HG02610 (cell line): ENCODE data around the gene SIX1.

ENCODE experiments used
- ATAC-seq: cut with Tn5 transposase; IDR thresholded peaks from one replicate; pipeline ENCODE4 v1.9.1; 2021; ENCODE audit warnings: mild to moderate bottlenecking, moderate library complexity; ENCODE audit not compliant: unreplicated experiment

Gene SIX1

DNA sequence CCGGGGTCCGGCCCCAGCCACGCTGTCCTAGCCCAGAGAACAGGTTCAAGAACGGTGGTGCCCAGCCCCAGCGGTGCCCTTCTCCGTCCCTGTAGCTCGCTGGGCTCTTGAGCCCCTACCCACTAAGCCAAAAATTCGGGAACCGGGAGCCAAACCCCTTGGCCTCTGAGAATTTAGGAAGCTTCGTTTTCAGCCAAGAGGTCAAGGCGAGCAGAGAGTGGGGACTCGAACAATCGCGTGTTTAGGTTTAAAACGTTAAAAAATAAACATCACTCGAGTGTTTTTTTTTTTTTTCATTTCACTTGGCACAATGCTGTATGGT lies 6.2 kb downstream of the SIX1 start:
- ATAC-seq: no peak

DNA sequence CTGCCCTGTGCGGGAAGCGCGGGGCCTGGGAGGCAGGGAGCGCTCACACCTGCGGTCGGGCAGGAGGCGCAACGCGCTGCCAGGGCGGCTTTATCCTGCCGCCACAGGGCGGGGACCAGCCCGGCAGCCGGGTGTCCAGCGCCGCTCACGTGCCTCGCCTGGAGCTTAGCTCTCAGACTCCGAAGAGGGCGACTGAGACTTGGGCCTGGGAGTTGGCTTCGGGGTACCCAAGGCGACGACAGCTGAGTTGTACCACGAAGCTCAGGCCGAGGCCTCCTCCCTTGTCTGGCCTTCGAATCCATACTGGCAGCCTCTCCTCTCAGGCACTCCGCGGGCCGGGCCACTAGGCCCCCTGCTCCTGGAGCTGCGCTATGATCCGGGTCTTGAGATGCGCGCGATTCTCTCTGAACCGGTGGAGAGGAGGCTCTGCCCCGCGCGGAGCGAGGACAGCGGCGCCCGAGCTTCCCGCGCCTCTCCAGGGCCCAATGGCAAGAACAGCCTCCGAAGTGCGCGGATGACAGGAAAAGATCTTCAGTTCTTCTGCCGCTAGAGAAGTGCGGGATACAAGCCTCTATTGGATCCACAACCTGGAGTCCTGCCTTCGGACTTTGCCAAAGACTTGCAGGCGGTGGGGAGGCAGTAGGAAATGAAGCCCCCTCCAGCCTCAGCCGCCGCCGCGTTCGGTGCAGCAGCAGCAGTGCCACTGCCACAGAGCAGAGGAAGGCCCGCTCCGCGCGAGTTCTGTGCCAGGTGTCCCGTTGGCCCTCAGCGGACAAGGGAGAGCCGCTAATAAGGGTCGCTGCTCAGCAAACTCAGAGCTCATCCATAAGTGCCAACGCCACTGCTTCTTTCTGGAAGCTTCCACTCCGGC lies 6.8 kb downstream of the SIX1 start:
- ATAC-seq: no peak

DNA sequence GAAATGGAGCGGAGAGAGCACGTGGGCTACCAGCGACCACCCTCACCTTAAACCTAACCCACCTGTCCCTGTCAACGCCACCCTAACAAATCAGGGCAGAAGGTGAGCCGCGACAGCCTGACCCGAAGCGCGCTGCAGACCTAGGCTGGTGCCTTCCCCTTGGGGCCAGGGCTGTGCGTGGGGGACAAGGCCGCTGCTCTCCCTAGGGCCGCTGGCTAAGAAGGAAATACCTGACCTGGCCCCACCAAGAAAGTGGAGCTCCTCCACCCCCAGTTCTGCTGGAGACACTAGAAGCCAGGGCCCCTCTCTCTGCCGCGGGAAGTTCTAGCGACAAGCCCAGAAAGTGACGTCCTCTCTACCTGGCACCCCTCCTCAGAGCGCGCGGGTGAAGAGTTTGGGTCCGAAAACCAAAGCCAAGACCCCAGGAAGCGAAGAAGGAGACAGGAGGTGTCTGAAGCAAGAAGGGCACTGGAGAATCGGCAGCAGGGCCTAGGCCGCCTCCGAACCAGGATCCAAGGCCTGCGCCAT lies 7.5 kb downstream of the SIX1 start:
- no peak for ATAC-seq

DNA sequence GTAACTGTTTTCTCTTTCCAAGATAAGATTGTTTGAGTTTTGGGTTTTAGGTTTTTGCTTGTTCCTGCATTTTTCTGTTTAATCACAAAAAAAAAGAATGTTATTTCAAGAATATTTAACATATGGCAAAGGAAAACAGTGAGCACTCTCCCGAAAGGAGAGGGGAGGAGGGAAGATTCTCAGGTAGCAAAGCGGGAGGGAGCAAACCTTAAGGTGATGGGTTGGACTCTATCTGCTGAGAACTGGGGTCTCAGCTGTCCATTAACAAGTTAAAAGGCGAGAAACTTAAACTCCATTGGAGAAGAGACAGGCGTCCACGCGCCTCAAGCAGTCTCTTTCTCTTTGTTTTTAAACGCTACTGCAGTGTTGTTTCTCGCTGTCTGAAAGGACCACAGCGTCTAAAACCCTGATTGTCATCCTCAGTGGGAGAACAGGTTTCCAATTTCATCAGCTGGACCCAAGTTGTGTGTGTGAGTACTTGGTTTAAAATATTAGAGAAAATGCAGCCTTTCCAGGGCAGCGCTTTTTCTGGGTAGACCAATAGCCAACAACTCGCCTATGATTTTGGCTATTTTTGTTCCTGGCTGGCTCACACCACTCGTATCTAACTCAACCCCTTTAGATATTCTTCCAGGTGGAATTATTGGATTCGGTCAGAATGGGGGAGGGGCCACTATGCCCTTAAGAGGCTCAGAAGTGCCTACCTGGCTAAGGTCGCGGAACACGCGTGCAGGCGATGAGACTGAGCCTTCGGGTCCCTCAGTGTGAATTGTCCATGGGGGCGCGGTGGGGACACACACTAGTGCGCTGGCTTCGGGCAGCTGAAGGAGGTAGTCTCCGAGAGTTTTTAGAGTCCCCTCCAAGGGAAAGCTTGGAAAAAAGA lies 8.2 kb downstream of the SIX1 start:
- no peak for ATAC-seq

DNA sequence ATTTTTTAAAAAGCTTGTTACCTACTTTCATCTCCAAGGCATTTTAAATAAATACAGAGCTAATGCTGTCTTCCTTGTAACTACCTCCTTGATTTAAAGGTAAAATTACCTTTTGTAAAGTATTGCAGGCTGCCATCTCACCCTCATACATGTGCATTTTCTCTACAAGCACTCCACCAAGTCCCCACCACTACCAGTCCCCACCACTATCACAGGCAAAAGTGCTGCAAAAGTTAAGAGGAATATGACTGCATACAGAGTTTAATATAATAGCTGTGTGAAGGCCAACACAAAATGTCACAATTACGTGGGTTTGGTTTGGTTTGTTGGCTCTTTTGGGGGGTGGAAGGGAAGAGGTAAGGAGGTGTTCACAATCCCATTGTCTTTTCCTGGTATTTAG lies 9.6 kb downstream of the SIX1 start:
- no peak for ATAC-seq

DNA sequence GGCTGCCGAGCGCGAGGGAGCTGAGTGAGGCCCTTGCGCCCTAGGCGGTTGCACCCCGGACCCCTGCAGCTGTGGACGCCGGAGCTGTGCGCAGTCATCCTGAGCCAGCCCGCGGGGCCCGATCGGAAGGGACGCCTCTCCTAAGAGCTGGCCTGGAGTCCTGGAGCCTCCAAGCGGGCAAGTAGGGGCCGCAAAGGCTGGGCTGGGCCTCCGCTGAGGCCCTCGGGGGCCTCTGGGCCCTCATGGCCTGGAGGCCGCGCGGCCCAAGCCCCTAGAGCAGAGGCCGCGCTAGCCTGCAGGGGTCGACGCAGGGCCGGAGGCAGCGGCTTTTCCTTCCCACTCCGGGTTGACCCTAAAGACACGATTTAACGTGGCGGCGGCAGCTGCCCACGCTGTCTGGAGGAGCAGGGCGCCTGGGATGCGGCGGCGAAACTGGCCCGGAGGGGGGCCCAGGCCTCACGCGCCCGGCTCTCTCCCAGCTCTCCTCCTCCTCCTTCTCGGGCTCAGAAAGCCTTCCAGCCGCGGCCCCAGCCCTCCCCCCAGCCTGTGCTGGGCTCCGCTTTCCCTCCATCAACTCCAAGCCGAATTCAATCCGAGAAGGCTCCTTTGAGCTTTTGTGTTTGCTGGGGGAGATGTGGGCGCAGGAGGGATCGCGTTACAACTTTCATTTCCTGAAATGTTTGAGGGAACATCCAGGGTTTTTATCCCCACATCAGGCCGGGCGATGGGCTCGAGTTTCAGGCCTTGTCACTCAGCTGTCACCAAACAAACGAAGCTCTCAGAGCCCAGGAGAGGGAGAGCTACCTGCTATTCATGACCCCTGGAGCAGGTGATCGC lies 11.6 kb downstream of the SIX1 start:
- no peak for ATAC-seq

DNA sequence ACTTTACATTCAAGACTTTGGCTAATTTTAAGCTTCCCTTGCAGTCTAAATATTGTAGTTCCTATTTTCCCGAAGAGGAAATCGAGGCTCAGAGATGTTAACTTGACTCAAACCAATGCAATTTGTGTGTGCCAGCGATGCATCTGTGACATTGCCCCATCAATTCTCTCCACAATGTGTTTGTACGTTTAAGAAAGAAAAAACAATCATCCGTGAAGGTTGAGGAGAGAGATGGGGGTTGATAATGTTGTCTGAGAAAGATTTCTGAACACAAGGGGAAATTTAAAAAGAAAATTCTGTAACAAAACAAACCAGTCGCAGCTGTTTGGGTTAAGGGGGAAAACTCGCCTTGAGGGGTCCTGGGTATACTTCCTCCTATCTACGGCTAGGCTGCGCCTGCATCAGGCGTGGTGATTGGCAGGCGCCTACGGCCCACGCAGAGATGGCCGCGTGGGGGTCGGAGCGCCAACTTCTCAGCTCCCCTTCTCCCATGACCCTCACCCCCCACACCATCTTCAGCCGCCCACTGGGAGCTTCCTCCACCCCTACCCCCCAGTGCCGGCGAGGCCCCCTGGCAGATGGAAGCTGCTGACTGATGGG lies 12.3 kb downstream of the SIX1 start:
- no peak for ATAC-seq

DNA sequence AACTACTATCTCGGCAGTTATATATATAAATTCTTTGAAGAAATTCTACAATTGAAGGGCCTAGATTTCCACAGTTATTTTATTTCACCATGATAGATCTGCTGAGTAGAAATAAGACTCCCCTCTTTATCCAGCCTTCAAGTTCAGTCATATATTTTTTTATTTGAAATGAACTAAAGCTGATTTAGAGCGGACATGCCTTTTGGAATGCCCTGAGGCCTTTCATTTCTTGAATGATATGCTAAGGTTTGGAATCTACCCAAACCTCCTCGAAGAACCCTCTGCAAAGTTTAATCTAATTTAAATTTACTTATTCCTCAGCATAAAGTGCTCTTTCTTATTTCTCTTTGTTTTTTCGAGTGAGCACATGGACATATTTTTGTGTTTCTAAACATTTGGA lies 15.1 kb downstream of the SIX1 start:
- no peak for ATAC-seq

DNA sequence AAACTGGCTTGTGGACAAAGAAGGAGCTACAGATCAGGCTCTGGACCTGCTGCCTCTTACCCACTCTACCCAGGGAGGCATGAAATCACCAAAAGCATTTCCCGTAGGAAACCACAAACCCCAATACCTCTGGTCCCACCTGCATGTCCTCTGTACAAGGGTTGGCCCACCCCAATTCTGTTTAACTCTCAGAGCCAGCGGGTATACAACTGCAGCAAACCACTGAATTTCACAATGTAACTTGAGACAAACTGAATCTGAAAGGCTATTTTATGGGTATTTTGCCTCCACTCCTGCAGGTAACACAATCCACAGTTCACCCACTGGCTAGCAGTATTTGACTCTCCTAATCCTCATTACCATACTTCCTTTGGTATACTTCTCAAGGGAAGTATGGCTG lies 16.5 kb downstream of the SIX1 start:
- peak; percentile 40 for ATAC-seq

DNA sequence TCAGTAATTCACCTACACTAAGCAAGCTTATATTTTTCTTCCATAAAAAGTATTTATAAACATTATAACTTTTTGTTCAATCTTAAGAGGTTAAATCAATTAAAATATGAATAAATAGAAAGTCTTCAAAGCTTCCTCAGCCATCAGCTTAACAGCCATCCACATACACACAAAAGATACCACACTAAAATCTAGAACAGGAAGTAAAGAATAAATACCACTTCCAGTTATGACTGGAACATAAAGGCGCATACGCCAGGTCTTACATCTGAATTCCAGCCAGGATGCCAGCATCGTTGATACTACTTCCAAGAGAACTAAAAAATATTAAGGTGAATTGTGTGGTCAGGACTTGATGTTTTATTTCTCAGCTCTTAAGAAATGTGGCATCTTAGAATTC lies 17.0 kb downstream of the SIX1 start:
- ATAC-seq: peak; percentile 81

DNA sequence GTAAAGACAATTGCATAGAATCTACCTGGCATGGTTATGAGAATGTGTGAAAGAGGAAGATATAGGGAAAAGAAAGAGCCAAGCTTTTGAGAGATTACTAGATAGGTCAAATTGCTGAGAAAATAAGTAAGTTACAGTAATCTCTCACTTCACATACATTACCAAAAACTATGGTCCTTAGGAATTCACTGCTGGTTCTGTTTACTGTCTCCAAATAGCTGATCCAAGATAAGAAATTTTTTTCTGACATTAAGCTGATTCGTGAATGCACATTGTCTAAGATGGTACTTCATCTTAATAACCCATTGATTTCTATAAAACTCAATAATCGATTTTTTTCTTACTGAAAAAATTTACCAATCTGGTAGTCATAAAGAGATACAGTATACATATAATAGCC lies 17.4 kb downstream of the SIX1 start:
- no peak for ATAC-seq

DNA sequence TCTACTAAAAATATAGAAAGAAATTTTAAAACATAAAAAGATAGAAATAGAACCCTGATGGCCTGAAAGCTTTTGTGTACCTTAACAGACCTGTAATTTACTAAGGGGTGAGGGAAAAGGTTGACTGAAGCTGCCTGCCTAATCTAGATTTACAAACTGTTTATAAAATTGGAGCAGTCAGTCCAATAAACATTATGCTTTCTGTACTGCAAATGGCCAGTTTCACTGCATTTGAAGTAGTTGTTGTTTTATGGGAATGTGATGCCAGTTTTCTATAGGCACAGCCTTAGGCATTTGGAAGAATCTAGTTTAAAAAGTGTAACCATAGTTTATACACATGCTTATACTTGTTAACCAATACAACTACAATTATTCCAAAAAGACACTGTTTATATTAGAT lies 19.1 kb downstream of the SIX1 start:
- no peak for ATAC-seq

DNA sequence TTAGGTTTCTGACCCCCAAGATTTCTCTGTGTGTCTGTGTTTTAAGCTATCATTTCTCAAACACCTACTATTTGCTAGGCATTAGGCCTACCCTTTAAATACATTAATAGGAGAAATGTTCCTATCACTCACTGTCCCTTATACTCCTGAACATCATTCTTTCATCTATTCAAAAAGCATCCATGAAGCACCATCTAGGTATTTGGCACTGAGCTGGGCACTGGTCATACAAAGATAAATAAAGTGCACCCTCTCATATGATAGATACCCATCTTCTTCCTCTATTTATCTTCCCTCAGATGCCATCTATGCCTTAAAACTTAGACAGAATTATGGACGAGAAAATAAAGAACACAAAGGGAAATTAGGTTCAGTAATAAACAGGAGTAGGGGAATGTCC lies 20.4 kb downstream of the SIX1 start:
- ATAC-seq: no peak

DNA sequence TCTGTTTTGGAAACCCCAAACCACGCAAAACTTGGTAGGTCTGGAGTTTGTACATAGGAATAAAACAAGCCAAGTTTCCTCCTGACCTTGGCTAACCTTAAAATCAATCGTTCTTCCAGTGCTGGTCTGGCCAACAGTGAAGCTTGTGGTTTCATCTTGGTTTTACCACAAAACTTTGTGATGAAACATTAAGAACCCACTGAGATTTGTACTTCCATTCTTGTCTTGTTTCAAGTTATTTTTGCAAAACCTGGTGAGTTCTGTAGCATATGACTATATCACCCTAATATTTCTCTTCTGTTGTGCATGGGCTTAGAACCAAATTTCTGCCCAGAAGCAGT lies 26.4 kb downstream of the SIX1 start:
- no peak for ATAC-seq

DNA sequence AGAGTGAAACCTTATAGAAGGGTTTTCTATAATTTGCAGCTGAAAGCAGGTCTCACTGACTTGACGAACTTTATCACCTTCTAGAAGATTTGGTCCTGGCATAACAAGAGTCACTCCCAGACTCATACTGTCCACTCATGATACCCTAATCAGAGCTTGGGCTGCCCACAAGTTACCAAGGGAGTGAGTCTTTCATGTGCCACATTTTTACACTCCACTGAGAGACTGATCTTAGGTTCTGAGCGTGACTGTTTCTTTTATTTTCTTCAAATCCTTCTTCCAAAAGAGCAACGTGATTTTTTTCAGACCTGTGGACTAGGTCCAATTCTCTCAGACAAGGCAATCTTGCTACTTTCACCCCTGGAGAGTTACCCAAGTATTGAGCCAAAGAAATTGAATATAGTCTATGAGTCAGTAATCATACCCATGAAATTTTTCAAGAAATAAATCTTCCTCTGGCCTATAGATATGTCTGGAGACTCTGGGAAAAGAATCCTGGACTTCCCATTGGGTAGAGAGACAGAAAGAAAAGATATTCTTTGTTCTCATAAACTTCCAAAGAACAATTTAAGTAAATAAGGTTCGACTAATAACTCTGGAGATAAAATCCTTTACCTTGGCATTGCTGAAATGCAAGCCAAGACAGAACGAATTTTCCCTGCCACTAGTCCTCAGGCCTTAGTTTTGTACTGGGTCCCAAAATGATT lies 26.9 kb downstream of the SIX1 start:
- ATAC-seq: no peak

DNA sequence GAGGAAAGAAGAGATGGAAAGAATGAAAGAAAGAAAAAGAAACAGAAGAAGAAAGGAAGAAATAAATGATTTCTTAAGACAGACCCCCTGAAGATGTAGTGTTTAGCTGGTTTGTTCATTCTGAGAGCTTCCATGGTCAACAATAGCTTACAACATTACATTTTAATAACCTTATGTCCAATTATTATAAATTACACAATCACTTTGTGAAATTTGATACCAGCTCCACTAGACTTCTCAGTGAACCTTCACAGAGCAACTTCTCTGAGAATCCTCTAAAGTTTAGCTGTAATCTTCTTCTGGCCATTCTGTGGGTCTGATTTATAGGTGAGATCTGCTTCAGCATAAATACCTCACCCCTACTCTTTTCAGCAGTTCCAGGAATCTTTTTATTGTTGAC lies 27.9 kb downstream of the SIX1 start:
- ATAC-seq: no peak

DNA sequence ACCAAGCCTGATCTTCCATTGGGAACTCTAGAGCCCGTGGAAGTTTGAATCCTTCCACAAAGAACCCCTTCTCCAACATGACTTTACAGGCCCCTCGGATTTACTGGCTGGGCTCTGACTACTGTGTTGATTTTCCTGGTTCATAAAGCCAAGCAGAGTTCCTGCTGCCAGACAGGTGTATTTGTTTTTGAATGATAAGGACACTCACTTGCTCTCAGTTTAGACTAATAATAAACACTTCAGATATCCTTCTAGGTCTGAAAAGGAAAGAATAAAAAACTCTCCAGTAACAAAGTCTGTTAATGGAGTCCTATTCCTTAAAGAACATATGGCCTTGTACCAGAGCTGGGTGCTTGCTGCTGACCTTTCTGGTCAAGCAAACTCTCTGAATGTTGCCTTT lies 31.0 kb downstream of the SIX1 start:
- ATAC-seq: no peak

DNA sequence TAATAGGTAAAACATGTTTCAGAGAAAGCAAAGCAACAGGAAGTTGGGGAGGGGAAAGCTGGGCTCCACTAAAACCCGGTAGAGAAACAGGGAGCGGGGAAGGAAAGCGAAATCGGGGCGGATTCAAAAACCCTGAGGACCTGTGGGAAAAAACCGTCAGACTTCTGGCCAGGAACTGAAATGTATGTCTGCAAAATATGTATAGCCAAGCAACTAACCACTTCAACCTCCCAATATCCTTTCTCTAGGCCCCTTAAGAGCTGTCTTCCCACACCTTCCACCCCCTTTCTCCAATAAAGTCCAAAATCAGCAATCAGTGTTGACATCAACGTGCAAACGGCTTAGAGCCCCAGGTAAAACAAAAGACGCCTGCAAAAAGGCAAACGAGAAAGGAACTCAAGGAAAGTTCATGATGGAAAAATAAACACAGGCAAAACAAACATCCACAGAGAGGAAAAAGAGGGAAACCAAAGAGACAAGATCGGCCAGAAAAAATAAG lies 32.8 kb downstream of the SIX1 start:
- no peak for ATAC-seq

DNA sequence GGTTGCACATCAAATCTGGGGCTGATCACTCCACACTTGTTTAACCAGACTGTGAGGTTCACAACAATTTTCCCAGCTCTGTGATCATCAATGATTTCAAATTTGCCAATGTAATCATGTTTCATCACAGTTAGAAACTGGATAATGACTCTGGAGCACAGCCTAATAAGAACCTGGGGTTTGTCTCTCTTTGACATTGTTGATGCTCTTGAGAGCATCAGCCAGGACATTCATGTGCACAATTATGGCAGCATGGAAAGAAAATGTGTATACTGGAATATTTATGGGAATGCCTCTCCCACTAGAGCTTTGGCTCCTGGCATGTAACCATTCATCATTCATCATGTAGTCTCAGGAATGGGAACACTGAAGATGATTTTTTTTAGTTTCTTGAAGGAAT lies 47.0 kb downstream of the SIX1 start:
- no peak for ATAC-seq

DNA sequence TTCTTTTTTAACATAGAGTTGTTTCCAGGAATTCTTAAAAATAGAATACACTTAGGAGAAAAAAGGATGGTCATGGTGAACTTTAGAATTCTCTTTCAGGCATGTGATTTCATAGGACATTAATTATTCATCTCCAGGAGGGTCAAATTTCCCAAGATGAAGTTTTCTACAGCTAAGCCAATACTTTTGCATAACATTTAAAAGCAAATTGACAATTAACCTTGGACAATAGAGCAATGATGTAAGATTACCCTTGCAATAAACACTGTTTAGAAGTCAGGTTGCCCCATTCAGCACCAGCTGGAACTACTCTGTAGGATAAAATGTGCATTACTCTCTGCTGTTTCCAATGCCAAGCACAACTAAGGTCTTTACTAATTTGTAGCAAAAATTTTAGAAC lies 49.5 kb downstream of the SIX1 start:
- ATAC-seq: no peak
